GM12878 (cell line): ENCODE measurements around the gene PLIN3.

ENCODE experiments used
- BCL11A ChIP-seq: IDR thresholded peaks from 2 replicates; pipeline ENCODE4 v1.6.1; 2011; ENCODE audit warnings: low read depth, low read length
- CHD1 ChIP-seq: IDR thresholded peaks from 2 replicates; pipeline ENCODE4 v1.6.1; 2012; ENCODE audit warnings: low read depth, low read length, improper control_type of control experiment
- CREB1 ChIP-seq: IDR thresholded peaks from 2 replicates; pipeline ENCODE4 v1.6.1; 2012; ENCODE audit warnings: low read depth, mild to moderate bottlenecking, inconsistent platforms
- SUZ12 ChIP-seq: fragments of 200-600 bp; sonication (generic); IDR thresholded peaks from one replicate; pipeline ENCODE4 v1.6.1; 2018; ENCODE audit warnings: antibody characterized with exemption, mild to moderate bottlenecking; ENCODE audit not compliant: unreplicated experiment
- TCF7 ChIP-seq: IDR thresholded peaks from 2 replicates; pipeline ENCODE4 v1.6.1; 2014; ENCODE audit warnings: antibody characterized with exemption, borderline replicate concordance
- ZNF592 ChIP-seq: fragments of 450-650 bp; IDR thresholded peaks from 2 replicates; pipeline ENCODE4 v1.6.1; 2017; ENCODE audit warnings: mild to moderate bottlenecking, moderate library complexity
- ZZZ3 ChIP-seq: IDR thresholded peaks from 2 replicates; pipeline ENCODE4 v1.6.1; 2011; ENCODE audit warnings: low read depth; ENCODE audit not compliant: control insufficient read depth, insufficient read length
- TF ChIP-seq, protein P1 (sequence below), 3 experiments: IDR thresholded peaks in 2 of 3; conservative IDR thresholded peaks in 1 of 3; 2 replicates each; pipeline ENCODE4 v1.5.1; 2011; ENCODE audit warnings: low read depth in 3 of 3, low read length in 3 of 3, mild to moderate bottlenecking in 3 of 3, control low read depth in 2 of 3, moderate library complexity in 2 of 3, inconsistent platforms in 1 of 3, mixed read lengths in 1 of 3; ENCODE audit not compliant: control insufficient read depth in 2 of 3, insufficient read depth in 1 of 3; ENCODE audit errors: extremely low read depth in 1 of 3
- TF ChIP-seq, protein P2 (sequence below): fragments of 450-650 bp; IDR thresholded peaks from 2 replicates; pipeline ENCODE4 v1.6.1; 2017; ENCODE audit warnings: mild to moderate bottlenecking, low read depth, inconsistent platforms; ENCODE audit not compliant: poor library complexity, severe bottlenecking
- TF ChIP-seq, protein P3 (sequence below): IDR thresholded peaks from 2 replicates; pipeline ENCODE4 v1.6.1; 2012; ENCODE audit warnings: mild to moderate bottlenecking, low read depth, low read length

GRCh38 chr19:4795400-4795799, 72.1 kb downstream of the PLIN3 start:
- TF ChIP-seq, protein P1, sequence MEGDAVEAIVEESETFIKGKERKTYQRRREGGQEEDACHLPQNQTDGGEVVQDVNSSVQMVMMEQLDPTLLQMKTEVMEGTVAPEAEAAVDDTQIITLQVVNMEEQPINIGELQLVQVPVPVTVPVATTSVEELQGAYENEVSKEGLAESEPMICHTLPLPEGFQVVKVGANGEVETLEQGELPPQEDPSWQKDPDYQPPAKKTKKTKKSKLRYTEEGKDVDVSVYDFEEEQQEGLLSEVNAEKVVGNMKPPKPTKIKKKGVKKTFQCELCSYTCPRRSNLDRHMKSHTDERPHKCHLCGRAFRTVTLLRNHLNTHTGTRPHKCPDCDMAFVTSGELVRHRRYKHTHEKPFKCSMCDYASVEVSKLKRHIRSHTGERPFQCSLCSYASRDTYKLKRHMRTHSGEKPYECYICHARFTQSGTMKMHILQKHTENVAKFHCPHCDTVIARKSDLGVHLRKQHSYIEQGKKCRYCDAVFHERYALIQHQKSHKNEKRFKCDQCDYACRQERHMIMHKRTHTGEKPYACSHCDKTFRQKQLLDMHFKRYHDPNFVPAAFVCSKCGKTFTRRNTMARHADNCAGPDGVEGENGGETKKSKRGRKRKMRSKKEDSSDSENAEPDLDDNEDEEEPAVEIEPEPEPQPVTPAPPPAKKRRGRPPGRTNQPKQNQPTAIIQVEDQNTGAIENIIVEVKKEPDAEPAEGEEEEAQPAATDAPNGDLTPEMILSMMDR (IDR thresholded peaks at IDR 0.05 in 2 of 3, conservative IDR thresholded peaks at IDR 0.05 in 1 of 3; ENCODE audit: control insufficient read depth in 2 of 3, extremely low read depth in 1 of 3, insufficient read depth in 1 of 3, low read depth in 3 of 3, low read length in 3 of 3) = no peak
- TF ChIP-seq ZZZ3 (no peak), TCF7 (no peak), BCL11A (no peak), SUZ12 (no peak), CHD1 (no peak), ZNF592 (no peak), CREB1 (no peak)
- TF ChIP-seq, protein P2, sequence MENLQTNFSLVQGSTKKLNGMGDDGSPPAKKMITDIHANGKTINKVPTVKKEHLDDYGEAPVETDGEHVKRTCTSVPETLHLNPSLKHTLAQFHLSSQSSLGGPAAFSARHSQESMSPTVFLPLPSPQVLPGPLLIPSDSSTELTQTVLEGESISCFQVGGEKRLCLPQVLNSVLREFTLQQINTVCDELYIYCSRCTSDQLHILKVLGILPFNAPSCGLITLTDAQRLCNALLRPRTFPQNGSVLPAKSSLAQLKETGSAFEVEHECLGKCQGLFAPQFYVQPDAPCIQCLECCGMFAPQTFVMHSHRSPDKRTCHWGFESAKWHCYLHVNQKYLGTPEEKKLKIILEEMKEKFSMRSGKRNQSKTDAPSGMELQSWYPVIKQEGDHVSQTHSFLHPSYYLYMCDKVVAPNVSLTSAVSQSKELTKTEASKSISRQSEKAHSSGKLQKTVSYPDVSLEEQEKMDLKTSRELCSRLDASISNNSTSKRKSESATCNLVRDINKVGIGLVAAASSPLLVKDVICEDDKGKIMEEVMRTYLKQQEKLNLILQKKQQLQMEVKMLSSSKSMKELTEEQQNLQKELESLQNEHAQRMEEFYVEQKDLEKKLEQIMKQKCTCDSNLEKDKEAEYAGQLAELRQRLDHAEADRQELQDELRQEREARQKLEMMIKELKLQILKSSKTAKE = no peak
- TF ChIP-seq, protein P3, sequence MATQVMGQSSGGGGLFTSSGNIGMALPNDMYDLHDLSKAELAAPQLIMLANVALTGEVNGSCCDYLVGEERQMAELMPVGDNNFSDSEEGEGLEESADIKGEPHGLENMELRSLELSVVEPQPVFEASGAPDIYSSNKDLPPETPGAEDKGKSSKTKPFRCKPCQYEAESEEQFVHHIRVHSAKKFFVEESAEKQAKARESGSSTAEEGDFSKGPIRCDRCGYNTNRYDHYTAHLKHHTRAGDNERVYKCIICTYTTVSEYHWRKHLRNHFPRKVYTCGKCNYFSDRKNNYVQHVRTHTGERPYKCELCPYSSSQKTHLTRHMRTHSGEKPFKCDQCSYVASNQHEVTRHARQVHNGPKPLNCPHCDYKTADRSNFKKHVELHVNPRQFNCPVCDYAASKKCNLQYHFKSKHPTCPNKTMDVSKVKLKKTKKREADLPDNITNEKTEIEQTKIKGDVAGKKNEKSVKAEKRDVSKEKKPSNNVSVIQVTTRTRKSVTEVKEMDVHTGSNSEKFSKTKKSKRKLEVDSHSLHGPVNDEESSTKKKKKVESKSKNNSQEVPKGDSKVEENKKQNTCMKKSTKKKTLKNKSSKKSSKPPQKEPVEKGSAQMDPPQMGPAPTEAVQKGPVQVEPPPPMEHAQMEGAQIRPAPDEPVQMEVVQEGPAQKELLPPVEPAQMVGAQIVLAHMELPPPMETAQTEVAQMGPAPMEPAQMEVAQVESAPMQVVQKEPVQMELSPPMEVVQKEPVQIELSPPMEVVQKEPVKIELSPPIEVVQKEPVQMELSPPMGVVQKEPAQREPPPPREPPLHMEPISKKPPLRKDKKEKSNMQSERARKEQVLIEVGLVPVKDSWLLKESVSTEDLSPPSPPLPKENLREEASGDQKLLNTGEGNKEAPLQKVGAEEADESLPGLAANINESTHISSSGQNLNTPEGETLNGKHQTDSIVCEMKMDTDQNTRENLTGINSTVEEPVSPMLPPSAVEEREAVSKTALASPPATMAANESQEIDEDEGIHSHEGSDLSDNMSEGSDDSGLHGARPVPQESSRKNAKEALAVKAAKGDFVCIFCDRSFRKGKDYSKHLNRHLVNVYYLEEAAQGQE = no peak
